OCI-LY7 (cell line): ENCODE results near the gene LRRC23. TPM values are rescaled to one million over a fixed set of nuclear protein-coding genes. Genes with fewer than 3 reads are reported as not detected.

Experiments used
- BruUV-seq: library from RNA; stranded (reverse); fragments of 400-500 nt; replicated peaks from 2 replicates; lab custom pipeline; 2021; lab: Mats Ljungman, UMichigan
- CTCF ChIA-PET: fragments of 300-600 bp; sonication (Branson Sonifier 250); formaldehyde crosslinking; loops from one replicate; lab custom pipeline; 2022; ENCODE audit warnings: antibody characterized with exemption; ENCODE audit not compliant: unreplicated experiment; lab: Charles Lee
- POLR2A ChIA-PET: fragments of 300-600 bp; sonication (Branson Sonifier 250); formaldehyde crosslinking; loops from one replicate; lab custom pipeline; 2022; ENCODE audit warnings: antibody characterized with exemption; lab: Charles Lee
- DNase-seq: peaks from one replicate; pipeline ENCODE4 v3.0.0-alpha.2; 2015; ENCODE audit warnings: low spot score
- H2AFZ ChIP-seq: fragments of 200-600 bp; sonication (generic), shearing (Covaris generic); 2 replicates; pipeline ENCODE4 v1.6.1; 2014; ENCODE audit warnings: mild to moderate bottlenecking, antibody characterized with exemption, low read length, moderate library complexity
- H3K27ac ChIP-seq: fragments of 200-600 bp; sonication (generic); 2 replicates; pipeline ENCODE4 v1.5.1; 2014; ENCODE audit warnings: mixed run types, low read depth, mild to moderate bottlenecking, moderate library complexity, low read length, inconsistent platforms; ENCODE audit not compliant: poor library complexity, severe bottlenecking
- H3K36me3 ChIP-seq: fragments of 200-600 bp; sonication (generic); 2 replicates; pipeline ENCODE4 v1.6.1; 2014; ENCODE audit warnings: mild to moderate bottlenecking, antibody characterized with exemption, low read length, moderate library complexity, mixed read lengths; ENCODE audit not compliant: insufficient read depth
- H3K4me1 ChIP-seq: fragments of 200-600 bp; sonication (generic); 2 replicates; pipeline ENCODE4 v1.5.1; 2014; ENCODE audit warnings: mild to moderate bottlenecking, low read length; ENCODE audit not compliant: insufficient read depth, poor library complexity, severe bottlenecking
- H3K4me2 ChIP-seq: fragments of 200-600 bp; sonication (generic); 2 replicates; pipeline ENCODE4 v1.6.1; 2014; ENCODE audit warnings: mild to moderate bottlenecking, low read length
- H3K4me3 ChIP-seq: fragments of 200-600 bp; sonication (generic); 2 replicates; pipeline ENCODE4 v1.5.1; 2014; ENCODE audit warnings: mild to moderate bottlenecking, low read depth, low read length; ENCODE audit not compliant: poor library complexity, severe bottlenecking
- H3K79me2 ChIP-seq: fragments of 200-600 bp; sonication (generic); 2 replicates; pipeline ENCODE4 v1.6.1; 2016; ENCODE audit warnings: low read depth, mild to moderate bottlenecking, low read length, moderate library complexity, mixed read lengths; ENCODE audit not compliant: insufficient read depth
- H3K9me2 ChIP-seq: fragments of 200-600 bp; sonication (generic); 2 replicates; pipeline ENCODE4 v1.6.1; 2016; ENCODE audit warnings: mild to moderate bottlenecking, low read length, mixed read lengths; ENCODE audit not compliant: insufficient read depth
- H3K9me3 ChIP-seq: fragments of 200-600 bp; sonication (generic); 2 replicates; pipeline ENCODE4 v1.6.1; 2014; ENCODE audit warnings: mild to moderate bottlenecking, mixed run types, low read length, mixed read lengths
- H4K20me1 ChIP-seq: fragments of 200-600 bp; sonication (generic); 2 replicates; pipeline ENCODE4 v1.6.1; 2014; ENCODE audit warnings: mild to moderate bottlenecking, antibody characterized with exemption, low read length, moderate library complexity, mixed read lengths; ENCODE audit not compliant: insufficient read depth
- CTCF ChIP-seq: fragments of 200-600 bp; sonication (generic); conservative IDR thresholded peaks from 2 replicates; pipeline ENCODE4 v1.5.1; 2014; ENCODE audit warnings: mild to moderate bottlenecking, antibody characterized with exemption, low read length, moderate library complexity, mixed read lengths
- EZH2phosphoT487 ChIP-seq: fragments of 200-600 bp; sonication (generic); IDR thresholded peaks from 2 replicates; pipeline ENCODE4 v1.6.1; 2018; ENCODE audit warnings: low read depth, borderline replicate concordance, mild to moderate bottlenecking, mixed run types, antibody characterized with exemption, low read length, moderate library complexity, mixed read lengths
- intact Hi-C: fragments of 100-400 bp; cut with micrococcal nuclease; formaldehyde crosslinking; loops from one replicate; pipeline ENCODE4 v1.10.0; 2022; ENCODE audit not compliant: unreplicated experiment
- total RNA-seq, 2 experiments: library from RNA; depleted of rRNA in 1 of 2; stranded (reverse); fragments of >200 nt in 1 of 2; shearing (Covaris generic) in 1 of 2; gene quantifications; 2 replicates each; pipeline ENCODE4 v1.2.3, GENCODE V29; 2014 to 2022

LRRC23 gene
- total RNA-seq, 2 experiments from 2014 or later = 17.7 to 19.8 TPM

- Histone ChIP-seq H3K4me2 (peak overlapping the region; percentile 75), H3K9me2 (no peaks in the 10 kb centered on the region), H2AFZ (no peak overlapping the region), H3K4me3 (peak overlapping the region; percentile 55), H3K4me1 (peaks cover 87% of the 10 kb centered on the region), H3K27ac (peak overlapping the region; percentile 63), H3K9me3 (no peaks in the 10 kb centered on the region), H3K36me3 (no peaks in the 10 kb centered on the region), H4K20me1 (no peaks in the 10 kb centered on the region), H3K79me2 (no peaks in the 10 kb centered on the region)
- intact Hi-C loops = no loop called here
- no TSS peak for BruUV-seq
- ChIA-PET CTCF (interaction anchor here (10.6 kb wide), 1 partner anchor 12 kb away, joined by 110 read pairs; the partner anchor contains the start of genes C12orf57 and RNU7-1), POLR2A (interaction anchor here (0.8 to 9.3 kb wide), 6 partner anchors 9 to 106 kb away, joined by 3 to 155 read pairs (median 6); partner anchors contain the start of genes C12orf57, RNU7-1, SPSB2 and USP5)
- TF ChIP-seq EZH2phosphoT487 = no peak
- no peak for TF ChIP-seq CTCF
- DNase-seq = no peak
Observed at GRCh38 chr12:6957741-6958608, 53.4 kb downstream of the LRRC23 start.

- Histone ChIP-seq H3K36me3 (peaks cover under 1% of the 10 kb centered on the region; the same call in 1 of the 2 replicates), H3K9me2 (no peaks in the 10 kb centered on the region), H3K9me3 (no peaks in the 10 kb centered on the region), H3K79me2 (no peaks in the 10 kb centered on the region), H3K4me1 (peaks cover 81% of the 10 kb centered on the region), H2AFZ (no peak overlapping the region), H4K20me1 (no peaks in the 10 kb centered on the region), H3K4me2 (peak overlapping the region; percentile 75), H3K4me3 (peak overlapping the region; percentile 55), H3K27ac (peak overlapping the region; percentile 63)
- no TSS peak for BruUV-seq
- POLR2A ChIA-PET = interaction anchor here (0.6 to 9.3 kb wide), 7 partner anchors 8 to 192 kb away, joined by 3 to 155 read pairs (median 8); partner anchors contain the start of genes C12orf57, PTMS, PTPN6 and RNU7-1
- TF ChIP-seq EZH2phosphoT487 (no peak), CTCF (no peak)
- CTCF ChIA-PET = interaction anchor here (1.0 to 10.6 kb wide), 3 partner anchors 9 to 36 kb away, joined by 3 to 110 read pairs (median 4); partner anchors contain the start of genes C12orf57 and RNU7-1
- no peak for DNase-seq
- intact Hi-C loops = loop anchor here (1.0 kb wide), 1 partner anchor 7 kb away; the partner anchor contains the start of gene PTPN6
Observed at GRCh38 chr12:6958609-6959057, 54.0 kb downstream of the LRRC23 start.
